HCT116 (cell line): ENCODE data around the gene TCEANC2. TPM values are rescaled to one million over a fixed set of nuclear protein-coding genes. Genes with fewer than 3 reads are reported as not detected.

Experiments
- ATAC-seq: fragments of 200-7000 bp; cut with Tn5 transposase; 2 replicates; pipeline ENCODE4 v1.9.1; 2020; ENCODE audit warnings: mild to moderate bottlenecking, moderate library complexity
- BruUV-seq: library from RNA; stranded (reverse); fragments of 400-500 nt; replicated peaks from 2 replicates; lab custom pipeline; 2021; lab: Mats Ljungman, UMichigan
- CTCF ChIA-PET: fragments of 300-600 bp; sonication (Branson Sonifier 250); formaldehyde crosslinking; loops from one replicate; lab custom pipeline; 2021; ENCODE audit warnings: antibody characterized with exemption; lab: Charles Lee
- POLR2A ChIA-PET: fragments of 300-600, 350-600 bp; sonication (Branson Sonifier 250); formaldehyde crosslinking; loops from one replicate; lab custom pipeline; 2021; ENCODE audit warnings: antibody characterized with exemption; lab: Charles Lee
- RAD21 ChIA-PET, 2 experiments: fragments of 300-600 bp; sonication (Branson Sonifier 250); formaldehyde crosslinking; loops; one replicate each; lab custom pipeline; 2023; ENCODE audit warnings: low total read pairs in 2 of 2; ENCODE audit not compliant: uncharacterized antibody in 2 of 2, unreplicated experiment in 2 of 2, low non-redundant PET in 1 of 2; lab: Charles Lee
- DNase-seq: peaks from one replicate; pipeline ENCODE4 v3.0.0-alpha.2; 2010; ENCODE audit warnings: low read depth, low spot score
- H2AFZ ChIP-seq: fragments of 200-600 bp; shearing (Covaris generic), sonication (generic); 2 replicates; pipeline ENCODE4 v1.6.1; 2017; ENCODE audit warnings: low read depth, mixed run types, mixed read lengths, antibody characterized with exemption, low read length; ENCODE audit not compliant: poor library complexity, severe bottlenecking
- H3K27ac ChIP-seq: 2 replicates; pipeline ENCODE4 v1.5.1; 2012; ENCODE audit warnings: low read depth, low read length
- H3K27me3 ChIP-seq: fragments of 200-600 bp; sonication (generic); 2 replicates; pipeline ENCODE4 v1.6.1; 2016; ENCODE audit warnings: mixed run types, low read length, mixed read lengths; ENCODE audit not compliant: insufficient read depth
- H3K36me3 ChIP-seq, 2 experiments: fragments of 200-500 bp in 1 of 2; fragments of 200-600 bp in 1 of 2; sonication (Bioruptor generic) in 1 of 2; sonication (generic) in 1 of 2; 2 replicates each; pipeline versions ENCODE4 v1.5.1 to v1.6.1; 2014 to 2016; ENCODE audit warnings: low read length in 2 of 2, inconsistent platforms in 1 of 2, mixed read lengths in 1 of 2, mixed run types in 1 of 2; ENCODE audit not compliant: insufficient read depth in 2 of 2, control insufficient read depth in 1 of 2
- H3K4me1 ChIP-seq, 2 experiments: fragments of 200-600 bp in 1 of 2; sonication (generic) in 1 of 2; 2 replicates each; pipeline versions ENCODE4 v1.5.1 to v1.6.1; 2012 to 2017; ENCODE audit warnings: low read length in 2 of 2, inconsistent platforms in 1 of 2, mild to moderate bottlenecking in 1 of 2, mixed read lengths in 1 of 2, mixed run types in 1 of 2, moderate library complexity in 1 of 2; ENCODE audit not compliant: insufficient read depth in 2 of 2, control insufficient read depth in 1 of 2
- H3K4me2 ChIP-seq: fragments of 200-600 bp; sonication (generic); 2 replicates; pipeline ENCODE4 v1.6.1; 2017; ENCODE audit warnings: mixed run types, low read length, mixed read lengths
- H3K4me3 ChIP-seq, 2 experiments: fragments of 200-600 bp in 1 of 2; sonication (generic) in 1 of 2; replicated peaks in 1 of 2; 2 replicates each; pipeline ENCODE4 v1.5.1; 2011 to 2016; ENCODE audit warnings: low read length in 2 of 2, control low read depth in 1 of 2, low read depth in 1 of 2, mild to moderate bottlenecking in 1 of 2, mixed read lengths in 1 of 2, mixed run types in 1 of 2
- H3K79me2 ChIP-seq: fragments of 200-600 bp; sonication (generic); 2 replicates; pipeline ENCODE4 v1.6.1; 2017; ENCODE audit warnings: mild to moderate bottlenecking, mixed run types, low read length, moderate library complexity, mixed read lengths; ENCODE audit not compliant: insufficient read depth
- H3K9ac ChIP-seq: fragments of 200-600 bp; sonication (generic); 2 replicates; pipeline ENCODE4 v1.6.1; 2016; ENCODE audit warnings: low read length, mixed read lengths
- H3K9me2 ChIP-seq: fragments of 200-600 bp; sonication (generic), shearing (Covaris generic); 2 replicates; pipeline ENCODE4 v1.6.1; 2017; ENCODE audit warnings: mixed run types, mild to moderate bottlenecking, moderate library complexity; ENCODE audit not compliant: insufficient read depth
- H3K9me3 ChIP-seq, 2 experiments: fragments of 200-500 bp in 1 of 2; fragments of 200-600 bp in 1 of 2; sonication (Bioruptor generic) in 1 of 2; sonication (generic) in 1 of 2; 2 replicates each; pipeline ENCODE4 v1.6.1; 2014 to 2017; ENCODE audit warnings: low read length in 2 of 2, mixed read lengths in 2 of 2, inconsistent platforms in 1 of 2, low read depth in 1 of 2, mild to moderate bottlenecking in 1 of 2, mixed run types in 1 of 2, moderate library complexity in 1 of 2; ENCODE audit not compliant: control insufficient read depth in 1 of 2, insufficient read depth in 1 of 2
- H4K20me1 ChIP-seq: fragments of 200-600 bp; sonication (generic), shearing (Covaris generic); 2 replicates; pipeline ENCODE4 v1.6.1; 2017; ENCODE audit warnings: mixed run types, mild to moderate bottlenecking, moderate library complexity; ENCODE audit not compliant: insufficient read depth
- EGR1 ChIP-seq: IDR thresholded peaks from 2 replicates; pipeline ENCODE4 v1.6.1; 2012; ENCODE audit warnings: low read depth
- EZH2phosphoT487 ChIP-seq: fragments of 200-600 bp; IDR thresholded peaks from 2 replicates; pipeline ENCODE4 v1.6.1; 2018; ENCODE audit warnings: antibody characterized with exemption, borderline replicate concordance
- intact Hi-C: fragments of 100-400 bp; cut with micrococcal nuclease; formaldehyde crosslinking; loops from 2 replicates; pipeline ENCODE4 v1.10.0; 2022
- total RNA-seq: library from RNA; stranded (reverse); gene quantifications from one replicate; pipeline ENCODE4 v1.2.1, GENCODE V29; 2021; ENCODE audit not compliant: unreplicated experiment

TCEANC2 gene
- total RNA-seq, 1 experiment from 2014 or later: 5.4 TPM

GRCh38 chr1:54095546-54096226, 42.3 kb downstream of the TCEANC2 start:
- DNase-seq (no peak), ATAC-seq (no peak)
- H3K36me3 ChIP-seq: no peaks in the 10 kb centered on the region; a peak in 1 of 4 replicates
- intact Hi-C loops: no loop called here
- ChIA-PET CTCF (no interaction called here), POLR2A (no interaction called here), RAD21 (no interaction called here)
- no peak overlapping the region for H3K4me2 ChIP-seq
- H3K79me2 ChIP-seq: no peaks in the 10 kb centered on the region
- H4K20me1 ChIP-seq: no peaks in the 10 kb centered on the region
- H3K9me2 ChIP-seq: no peaks in the 10 kb centered on the region
- no peak overlapping the region for H3K4me3 ChIP-seq
- TF ChIP-seq EGR1: no peak
- no peak for TF ChIP-seq EZH2phosphoT487
- no TSS peak for BruUV-seq
- no peaks in the 10 kb centered on the region for H3K9me3 ChIP-seq
- H3K27ac ChIP-seq: no peak overlapping the region
- H2AFZ ChIP-seq: no peak overlapping the region
- no peaks in the 10 kb centered on the region for H3K4me1 ChIP-seq
- no peak overlapping the region for H3K9ac ChIP-seq
- H3K27me3 ChIP-seq: no peaks in the 10 kb centered on the region

- POLR2A ChIA-PET: no interaction called here
- Histone ChIP-seq H3K4me2 (no peak overlapping the region), H3K27ac (no peak overlapping the region), H3K9me3 (no peaks in the 10 kb centered on the region), H3K27me3 (no peaks in the 10 kb centered on the region), H2AFZ (no peak overlapping the region), H3K9me2 (no peaks in the 10 kb centered on the region; the same call in 1 of the 2 replicates), H3K79me2 (no peaks in the 10 kb centered on the region), H3K4me1 (no peaks in the 10 kb centered on the region), H4K20me1 (no peaks in the 10 kb centered on the region), H3K4me3 (no peak overlapping the region), H3K36me3 (no peaks in the 10 kb centered on the region; a peak in 1 of 4 replicates), H3K9ac (no peak overlapping the region)
- no TSS peak for BruUV-seq
- DNase-seq: no peak
- RAD21 ChIA-PET: no interaction called here
- intact Hi-C loops: no loop called here
- no peak for ATAC-seq
- no peak for TF ChIP-seq EZH2phosphoT487
- CTCF ChIA-PET: no interaction called here
These were observed 42.9 kb downstream of the TCEANC2 start for GRCh38 chr1:54096227-54096876.
